ENCODE results near the gene EZH2. TPM values are rescaled to one million over a fixed set of nuclear protein-coding genes. Genes with fewer than 3 reads are reported as not detected.

Gene EZH2
- total RNA-seq, 2 experiments from 2014 or later = 45.5 to 72.2 TPM

DNA sequence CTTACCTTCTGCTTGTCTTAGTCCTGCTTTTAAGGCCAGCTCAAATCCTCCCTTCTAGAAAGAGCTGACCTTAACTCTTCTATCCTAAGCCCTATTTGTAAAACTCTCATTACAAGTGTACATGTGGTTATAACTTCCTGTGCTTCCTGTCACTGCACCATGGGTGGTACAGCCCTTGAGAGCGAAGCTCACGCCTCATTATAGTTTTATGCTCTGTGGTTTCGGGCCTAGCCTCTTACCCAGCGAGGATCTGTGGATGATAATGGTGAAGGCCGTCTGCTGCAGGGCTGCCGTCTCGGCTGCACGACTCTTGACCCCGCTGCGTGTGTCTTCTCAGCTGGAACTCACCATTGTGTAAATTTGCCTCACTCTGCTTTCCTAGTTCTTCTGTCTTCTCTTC lies 110.8 kb downstream of the EZH2 start:
- POLR2A ChIA-PET = interaction anchor here (0.9 to 1.4 kb wide), 3 partner anchors 13 to 26 kb away, joined by 3 to 4 read pairs (median 3); no protein-coding TSS in a partner anchor
- Histone ChIP-seq H3K4me3 (ENCODE audit: low read depth, low read length, poor library complexity, severe bottlenecking) (no peak overlapping the region), H3K9me2 (ENCODE audit: insufficient read depth, low read length) (no peaks in the 10 kb centered on the region), H3K4me1 (ENCODE audit: insufficient read depth, low read length, poor library complexity, severe bottlenecking) (no peaks in the 10 kb centered on the region), H4K20me1 (ENCODE audit: insufficient read depth, low read length) (no peaks in the 10 kb centered on the region), H3K36me3 (ENCODE audit: insufficient read depth, low read length) (peaks cover 83% of the 10 kb centered on the region), H3K27ac (ENCODE audit: low read depth, low read length, poor library complexity, severe bottlenecking) (no peak overlapping the region), H3K79me2 (ENCODE audit: insufficient read depth, low read depth, low read length) (no peaks in the 10 kb centered on the region), H3K9me3 (ENCODE audit: low read length) (no peaks in the 10 kb centered on the region), H2AFZ (ENCODE audit: low read length) (no peak overlapping the region), H3K4me2 (ENCODE audit: low read length) (no peak overlapping the region)
- BruUV-seq (replicated peaks) = no TSS peak
- CTCF ChIA-PET (ENCODE audit: unreplicated experiment) = interaction anchor here (0.6 to 0.9 kb wide), 2 partner anchors 12 to 32 kb away, joined by 3 read pairs; no protein-coding TSS in a partner anchor
- no peak for DNase-seq (ENCODE audit: low spot score)
- intact Hi-C loops (cut with micrococcal nuclease; ENCODE audit: unreplicated experiment) = no loop called here
- TF ChIP-seq, protein P1, sequence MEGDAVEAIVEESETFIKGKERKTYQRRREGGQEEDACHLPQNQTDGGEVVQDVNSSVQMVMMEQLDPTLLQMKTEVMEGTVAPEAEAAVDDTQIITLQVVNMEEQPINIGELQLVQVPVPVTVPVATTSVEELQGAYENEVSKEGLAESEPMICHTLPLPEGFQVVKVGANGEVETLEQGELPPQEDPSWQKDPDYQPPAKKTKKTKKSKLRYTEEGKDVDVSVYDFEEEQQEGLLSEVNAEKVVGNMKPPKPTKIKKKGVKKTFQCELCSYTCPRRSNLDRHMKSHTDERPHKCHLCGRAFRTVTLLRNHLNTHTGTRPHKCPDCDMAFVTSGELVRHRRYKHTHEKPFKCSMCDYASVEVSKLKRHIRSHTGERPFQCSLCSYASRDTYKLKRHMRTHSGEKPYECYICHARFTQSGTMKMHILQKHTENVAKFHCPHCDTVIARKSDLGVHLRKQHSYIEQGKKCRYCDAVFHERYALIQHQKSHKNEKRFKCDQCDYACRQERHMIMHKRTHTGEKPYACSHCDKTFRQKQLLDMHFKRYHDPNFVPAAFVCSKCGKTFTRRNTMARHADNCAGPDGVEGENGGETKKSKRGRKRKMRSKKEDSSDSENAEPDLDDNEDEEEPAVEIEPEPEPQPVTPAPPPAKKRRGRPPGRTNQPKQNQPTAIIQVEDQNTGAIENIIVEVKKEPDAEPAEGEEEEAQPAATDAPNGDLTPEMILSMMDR (conservative IDR thresholded peaks at IDR 0.05; ENCODE audit: low read length) = no peak
- TF ChIP-seq EZH2phosphoT487 (IDR thresholded peaks at IDR 0.05; ENCODE audit: borderline replicate concordance, low read depth, low read length) = no peak

DNA sequence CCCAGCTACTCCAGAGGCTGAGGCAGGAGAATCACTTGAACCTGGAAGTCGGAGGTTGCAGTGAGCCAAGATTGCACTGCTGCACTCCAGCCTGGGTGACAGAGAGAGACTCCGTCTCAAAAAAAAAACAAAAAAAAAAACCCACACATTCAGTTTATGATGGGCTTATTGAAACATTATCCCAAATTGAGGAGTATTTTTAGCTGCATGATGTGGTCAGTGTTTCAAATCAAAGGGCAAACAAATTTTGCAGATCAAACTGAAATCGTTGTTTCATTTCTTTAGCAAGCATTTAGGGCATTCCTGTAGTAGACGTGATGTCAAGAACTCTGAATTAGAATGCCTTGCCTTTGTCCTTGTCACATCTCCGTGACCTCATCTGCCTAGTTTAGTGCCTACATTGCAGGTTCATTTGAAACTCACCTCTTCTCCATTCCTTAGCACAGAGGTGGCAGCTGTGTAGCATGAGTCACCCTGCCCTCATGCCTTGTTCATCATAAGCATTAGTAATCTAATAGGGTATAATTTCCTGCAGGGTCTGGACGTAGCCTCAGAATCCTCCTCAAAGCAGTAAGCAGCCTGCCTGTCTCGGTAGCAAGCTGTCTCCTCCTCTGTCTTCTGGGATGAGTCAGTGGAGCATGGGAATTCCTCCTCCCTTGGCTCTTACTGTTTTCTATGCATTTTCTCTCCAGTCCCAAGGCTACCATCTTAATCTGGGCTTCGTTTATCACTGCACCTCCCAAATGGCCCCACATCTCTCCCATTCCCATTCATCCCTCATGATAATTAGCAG lies 111.6 kb downstream of the EZH2 start:
- H3K4me1 ChIP-seq (ENCODE audit: insufficient read depth, low read length, poor library complexity, severe bottlenecking) = no peaks in the 10 kb centered on the region
- DNase-seq (ENCODE audit: low spot score) = no peak
- H3K4me2 ChIP-seq (ENCODE audit: low read length) = no peak overlapping the region
- H2AFZ ChIP-seq (ENCODE audit: low read length) = no peak overlapping the region
- no peaks in the 10 kb centered on the region for H3K9me3 ChIP-seq (ENCODE audit: low read length)
- ChIA-PET POLR2A (interaction anchor here (1.4 kb wide), 1 partner anchor 19 kb away, joined by 4 read pairs; no protein-coding TSS in a partner anchor), CTCF (ENCODE audit: unreplicated experiment) (interaction anchor here (0.6 kb wide), 1 partner anchor 51 kb away, joined by 3 read pairs; no protein-coding TSS in a partner anchor)
- no peak overlapping the region for H3K27ac ChIP-seq (ENCODE audit: low read depth, low read length, poor library complexity, severe bottlenecking)
- no peaks in the 10 kb centered on the region for H3K9me2 ChIP-seq (ENCODE audit: insufficient read depth, low read length)
- H4K20me1 ChIP-seq (ENCODE audit: insufficient read depth, low read length) = no peaks in the 10 kb centered on the region
- no peaks in the 10 kb centered on the region for H3K79me2 ChIP-seq (ENCODE audit: insufficient read depth, low read depth, low read length)
- H3K36me3 ChIP-seq (ENCODE audit: insufficient read depth, low read length) = peaks cover 92% of the 10 kb centered on the region
- BruUV-seq (replicated peaks) = no TSS peak
- no peak overlapping the region for H3K4me3 ChIP-seq (ENCODE audit: low read depth, low read length, poor library complexity, severe bottlenecking)
- intact Hi-C loops (cut with micrococcal nuclease; ENCODE audit: unreplicated experiment) = no loop called here
- TF ChIP-seq, protein P1 (conservative IDR thresholded peaks at IDR 0.05; ENCODE audit: low read length) = no peak
- TF ChIP-seq EZH2phosphoT487 (IDR thresholded peaks at IDR 0.05; ENCODE audit: borderline replicate concordance, low read depth, low read length) = no peak

DNA sequence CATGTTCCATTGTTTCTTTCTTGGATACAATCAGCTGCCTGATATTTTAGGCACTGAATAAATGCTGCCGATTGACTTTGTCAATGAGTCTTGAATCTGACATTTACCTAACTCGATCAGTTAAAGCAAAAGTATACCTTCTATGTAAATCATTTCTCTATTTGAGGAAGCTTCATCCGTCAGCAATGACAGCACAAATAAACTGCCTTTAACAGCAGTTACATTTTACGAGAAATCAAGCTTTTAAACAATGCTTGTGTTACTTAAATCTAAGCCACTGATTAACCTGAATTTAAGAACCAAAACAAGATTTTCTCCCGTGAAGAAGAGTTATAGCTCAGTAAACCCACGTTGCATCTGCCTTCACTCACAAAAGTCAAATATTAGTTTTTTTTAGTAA lies 114.1 kb downstream of the EZH2 start:
- Histone ChIP-seq H3K27ac (ENCODE audit: low read depth, low read length, poor library complexity, severe bottlenecking) (no peak overlapping the region), H3K4me1 (ENCODE audit: insufficient read depth, low read length, poor library complexity, severe bottlenecking) (no peaks in the 10 kb centered on the region), H3K4me3 (ENCODE audit: low read depth, low read length, poor library complexity, severe bottlenecking) (no peak overlapping the region), H3K9me2 (ENCODE audit: insufficient read depth, low read length) (no peaks in the 10 kb centered on the region), H3K79me2 (ENCODE audit: insufficient read depth, low read depth, low read length) (no peaks in the 10 kb centered on the region), H3K36me3 (ENCODE audit: insufficient read depth, low read length) (peaks cover 87% of the 10 kb centered on the region), H3K4me2 (ENCODE audit: low read length) (no peak overlapping the region), H2AFZ (ENCODE audit: low read length) (no peak overlapping the region), H3K9me3 (ENCODE audit: low read length) (no peaks in the 10 kb centered on the region), H4K20me1 (ENCODE audit: insufficient read depth, low read length) (no peaks in the 10 kb centered on the region)
- ChIA-PET CTCF (ENCODE audit: unreplicated experiment) (no interaction called here), POLR2A (interaction anchor here (0.7 kb wide), 2 partner anchors 143 to 165 kb away, joined by 3 to 4 read pairs; no protein-coding TSS in a partner anchor)
- intact Hi-C loops (cut with micrococcal nuclease; ENCODE audit: unreplicated experiment) = no loop called here
- TF ChIP-seq, protein P1 (conservative IDR thresholded peaks at IDR 0.05; ENCODE audit: low read length) = no peak
- TF ChIP-seq EZH2phosphoT487 (IDR thresholded peaks at IDR 0.05; ENCODE audit: borderline replicate concordance, low read depth, low read length) = no peak
- BruUV-seq (replicated peaks) = no TSS peak
- no peak for DNase-seq (ENCODE audit: low spot score)

All from OCI-LY7 (cell line).